Skeletal muscle tissue (tissue), 4 donors: ENCODE measurements around the gene CIZ1. TPM values are rescaled to one million over a fixed set of nuclear protein-coding genes. Genes with fewer than 3 reads are reported as not detected.

ENCODE experiments used
- H3K27ac ChIP-seq: one replicate; pipeline ENCODE4 v1.7.0; 2013; ENCODE audit warnings: mild to moderate bottlenecking, low read depth, low read length, inconsistent platforms
- H3K27me3 ChIP-seq, 3 donors: one replicate each; pipeline ENCODE4 v1.7.0; 2013; ENCODE audit warnings: low read length in 3 of 3; ENCODE audit not compliant: control insufficient read depth in 3 of 3, insufficient read depth in 3 of 3
- H3K36me3 ChIP-seq, 3 donors: one replicate each; pipeline ENCODE4 v1.7.0; 2013; ENCODE audit warnings: low read length in 3 of 3; ENCODE audit not compliant: control insufficient read depth in 3 of 3, insufficient read depth in 3 of 3
- H3K4me1 ChIP-seq, 3 donors: one replicate each; pipeline ENCODE4 v1.7.0; 2013; ENCODE audit warnings: low read length in 3 of 3, mild to moderate bottlenecking in 3 of 3; ENCODE audit not compliant: control insufficient read depth in 3 of 3, insufficient read depth in 3 of 3
- H3K4me3 ChIP-seq, 3 donors: one replicate each; pipeline ENCODE4 v1.7.0; 2013; ENCODE audit warnings: low read length in 3 of 3
- H3K9ac ChIP-seq, 3 donors: one replicate each; pipeline ENCODE4 v1.7.0; 2013; ENCODE audit warnings: low read length in 3 of 3, mild to moderate bottlenecking in 3 of 3, moderate library complexity in 2 of 3, low read depth in 1 of 3
- H3K9me3 ChIP-seq, 3 donors: one replicate each; pipeline ENCODE4 v1.7.0; 2013; ENCODE audit warnings: low read length in 3 of 3; ENCODE audit not compliant: control insufficient read depth in 3 of 3
- total RNA-seq: library from RNA; depleted of rRNA; stranded (reverse); fragments of >200 nt; gene quantifications from one replicate; pipeline ENCODE4 v1.2.3, GENCODE V29; 2014
- donor health status: Osteomylitis.

CIZ1 gene
- total RNA-seq, 1 donor from 2014 or later, result 12.0 TPM

DNA sequence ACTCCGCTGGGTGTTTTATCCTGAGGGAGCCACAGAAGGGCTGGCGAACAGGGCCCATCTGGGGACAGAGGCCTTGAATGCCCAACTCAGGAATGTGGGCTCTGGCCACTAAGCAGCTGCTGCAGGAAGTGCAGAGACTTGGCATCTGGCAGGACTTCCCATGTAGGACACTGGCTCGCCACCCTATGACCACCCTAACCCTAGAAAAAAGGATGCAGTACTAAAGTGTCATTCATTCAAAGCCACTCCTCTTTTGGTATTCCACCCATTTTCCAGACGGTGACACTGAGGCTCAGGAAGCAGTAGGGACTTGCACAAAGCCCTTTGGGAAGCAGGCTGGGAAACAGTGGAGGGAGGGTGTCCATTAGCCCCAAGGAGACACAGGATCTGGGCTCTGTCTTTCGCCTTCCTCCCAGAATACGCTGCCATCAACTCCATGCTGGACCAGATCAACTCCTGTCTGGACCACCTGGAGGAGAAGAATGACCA, 28.3 kb downstream of the CIZ1 start:
- Histone ChIP-seq H3K4me3 (no peak overlapping the region), H3K27me3 (no peaks in the 10 kb centered on the region), H3K4me1 (peaks cover 11 to 23% (median 20%) of the 10 kb centered on the region in 3 donors), H3K36me3 (peaks cover 34 to 46% (median 40%) of the 10 kb centered on the region in 3 donors), H3K9ac (no peak overlapping the region), H3K27ac (no peak overlapping the region), H3K9me3 (no peaks in the 10 kb centered on the region)

DNA sequence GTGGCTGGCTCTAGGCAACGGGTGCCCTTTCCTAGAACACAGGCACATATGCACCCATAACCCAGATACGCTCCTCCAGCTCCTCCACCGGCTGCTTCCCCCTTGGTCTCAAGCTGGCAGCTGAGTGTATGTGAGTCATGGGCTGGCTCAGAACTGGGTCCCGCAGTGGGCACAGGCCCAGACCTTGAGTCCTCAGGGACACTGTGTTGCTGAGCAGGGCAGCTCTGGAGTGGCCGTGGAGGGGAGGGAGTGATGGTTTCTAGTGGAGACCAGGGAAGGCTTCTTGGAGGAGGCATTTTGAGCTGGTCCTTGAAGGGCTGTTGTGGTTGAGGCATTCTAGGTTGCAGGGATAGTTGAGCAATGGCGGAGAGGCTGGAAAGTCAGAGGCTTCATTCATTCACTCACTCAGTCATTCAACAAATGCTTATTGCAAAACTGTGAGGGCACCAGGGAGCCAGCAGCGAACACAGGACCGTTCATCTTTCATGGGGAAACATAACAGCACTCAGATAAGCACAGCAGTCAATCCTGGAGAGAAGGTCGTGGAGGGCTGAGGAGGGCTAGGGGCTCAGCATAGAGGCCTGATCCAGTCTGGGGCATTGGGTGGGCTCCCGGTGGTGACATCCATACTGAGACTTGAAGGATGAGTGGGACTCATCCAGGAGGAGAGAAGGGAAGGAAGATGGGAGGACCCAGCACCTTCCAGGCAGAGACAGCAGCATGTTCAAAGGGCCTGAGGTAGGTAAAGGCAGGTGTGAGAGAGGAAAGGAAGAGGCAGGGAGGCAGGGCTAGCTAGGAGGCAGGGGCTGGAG, 29.0 kb downstream of the CIZ1 start:
- Histone ChIP-seq H3K4me1 (peaks cover 11 to 23% (median 20%) of the 10 kb centered on the region in 3 donors), H3K27ac (no peak overlapping the region), H3K36me3 (peaks cover 28 to 40% (median 34%) of the 10 kb centered on the region in 3 donors), H3K4me3 (no peak overlapping the region), H3K9me3 (no peaks in the 10 kb centered on the region), H3K9ac (peak overlapping the region in 1 of 3 donors; percentile 16), H3K27me3 (no peaks in the 10 kb centered on the region)

DNA sequence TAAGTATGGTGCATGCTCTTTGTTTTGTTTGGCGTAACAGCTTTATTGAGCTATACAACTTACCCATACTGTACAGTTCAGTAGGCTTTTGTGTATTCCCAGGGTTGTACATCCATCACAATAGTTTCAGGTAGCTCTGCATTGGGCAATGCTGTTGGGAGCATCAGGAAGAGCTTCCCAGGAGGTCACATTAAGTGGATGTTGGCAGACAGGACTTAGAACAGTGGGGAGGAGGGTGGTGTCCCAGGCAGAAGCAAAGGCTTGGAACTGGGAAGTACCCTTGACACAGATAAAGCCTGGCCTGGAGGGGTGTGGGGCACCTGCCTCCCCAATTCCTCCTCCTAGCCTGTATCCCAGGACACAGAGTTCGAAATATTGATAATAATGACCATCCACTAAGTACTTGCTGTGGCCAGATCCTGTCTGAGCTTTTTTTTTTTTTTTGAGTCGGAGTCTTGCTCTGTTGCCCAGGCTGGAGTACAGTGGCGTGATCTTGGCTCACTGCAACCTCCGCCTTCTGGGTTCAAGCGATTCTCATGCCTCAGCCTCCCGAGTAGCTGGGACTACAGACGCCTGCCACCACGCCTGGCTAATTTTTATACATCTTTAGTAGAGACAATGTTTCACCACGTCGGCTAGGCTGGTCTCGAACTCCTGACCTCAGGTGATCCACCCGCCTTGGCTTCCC, 30.0 kb downstream of the CIZ1 start:
- H3K27me3 ChIP-seq, result no peaks in the 10 kb centered on the region
- peak overlapping the region in 2 of 3 donors; percentile 75 to 85 for H3K9ac ChIP-seq
- H3K9me3 ChIP-seq, result no peaks in the 10 kb centered on the region
- H3K4me3 ChIP-seq, result peak overlapping the region in 2 of 3 donors; percentile 73 to 81
- H3K36me3 ChIP-seq, result peaks cover 18 to 29% (median 24%) of the 10 kb centered on the region in 3 donors
- H3K4me1 ChIP-seq, result peaks cover 11 to 23% (median 20%) of the 10 kb centered on the region in 3 donors
- H3K27ac ChIP-seq, result no peak overlapping the region

DNA sequence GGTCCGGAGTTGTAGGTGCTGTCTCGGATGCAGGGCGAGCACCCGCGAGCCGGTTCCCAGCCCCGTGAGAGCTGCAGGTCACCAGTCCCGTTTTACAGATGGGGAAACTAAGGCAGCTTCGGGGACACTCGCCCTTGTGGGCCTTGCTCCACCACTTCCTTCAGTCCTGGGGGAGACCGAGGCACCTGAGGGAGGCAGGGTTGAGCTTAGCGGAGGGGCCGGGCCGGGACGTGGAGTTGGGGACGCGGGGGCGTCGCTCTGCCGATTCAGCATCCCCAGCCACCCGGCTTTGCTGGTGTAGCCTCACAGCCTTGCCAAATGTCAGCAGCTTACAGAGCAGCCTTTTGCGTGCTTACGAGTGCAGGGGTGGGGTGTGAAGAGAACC, 30.8 kb downstream of the CIZ1 start:
- Histone ChIP-seq H3K4me3 (peak overlapping the region; percentile 73 to 86 (median 81)), H3K9ac (peak overlapping the region; percentile 75 to 85 (median 76)), H3K9me3 (no peaks in the 10 kb centered on the region), H3K36me3 (peaks cover 13 to 21% (median 21%) of the 10 kb centered on the region in 3 donors), H3K27me3 (no peaks in the 10 kb centered on the region), H3K4me1 (peaks cover 11 to 23% (median 20%) of the 10 kb centered on the region in 3 donors), H3K27ac (peak overlapping the region; percentile 12)

DNA sequence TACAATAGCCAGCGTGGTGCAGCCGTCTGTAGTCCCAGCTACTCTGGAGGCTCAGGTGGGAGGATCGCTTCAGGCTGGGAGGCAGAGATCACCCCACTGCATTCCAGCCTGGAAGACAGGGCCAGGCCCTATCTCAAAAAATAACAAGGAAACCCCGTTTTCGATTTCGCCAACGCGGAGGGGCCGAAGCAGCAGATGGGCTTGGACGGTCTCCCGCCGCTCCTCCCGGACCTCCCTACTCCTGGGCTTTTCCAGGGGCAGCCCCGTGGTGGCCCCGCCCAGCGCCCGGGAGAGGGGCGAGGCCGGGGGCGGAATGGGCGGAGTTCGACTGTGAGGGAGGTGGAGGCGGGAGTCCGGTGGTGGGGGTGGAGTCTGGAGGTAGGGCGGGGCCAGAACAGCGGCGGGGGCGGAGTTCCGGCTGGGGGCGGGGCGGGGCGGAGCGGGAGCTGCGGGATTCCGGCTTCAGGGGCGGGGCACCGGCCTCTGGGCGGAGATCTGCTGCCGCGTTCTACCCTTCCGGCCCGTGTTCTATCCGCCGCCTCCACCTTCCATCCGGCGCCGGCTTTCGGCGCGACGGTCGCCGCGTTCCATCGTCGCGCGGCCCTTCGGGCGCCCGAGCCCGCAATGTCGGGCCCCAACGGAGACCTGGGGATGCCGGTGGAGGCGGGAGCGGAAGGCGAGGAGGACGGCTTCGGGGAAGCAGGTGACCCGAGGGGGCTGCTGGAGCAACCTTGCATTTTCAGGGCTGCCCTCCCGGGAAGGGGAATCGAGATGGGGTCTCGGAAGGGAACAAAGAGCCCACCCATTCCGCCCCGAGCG, 31.4 kb downstream of the CIZ1 start, which contains the start of gene BBLN:
Gene BBLN (plus strand): TSS at position 482 of the 819 bp plus-strand sequence. CDS start 143 bp downstream, at position 625.
- H3K36me3 ChIP-seq, result peaks cover 13 to 21% (median 19%) of the 10 kb centered on the region in 3 donors
- peaks cover 11 to 23% (median 20%) of the 10 kb centered on the region in 3 donors for H3K4me1 ChIP-seq
- H3K9me3 ChIP-seq, result no peaks in the 10 kb centered on the region
- H3K27me3 ChIP-seq, result no peaks in the 10 kb centered on the region
- peak within 1 kb of the TSS; percentile 76 to 85 (median 84) for H3K9ac ChIP-seq
- peak within 1 kb of the TSS; percentile 19 for H3K27ac ChIP-seq
- H3K4me3 ChIP-seq, result peak within 1 kb of the TSS; percentile 81 to 86 (median 83)

DNA sequence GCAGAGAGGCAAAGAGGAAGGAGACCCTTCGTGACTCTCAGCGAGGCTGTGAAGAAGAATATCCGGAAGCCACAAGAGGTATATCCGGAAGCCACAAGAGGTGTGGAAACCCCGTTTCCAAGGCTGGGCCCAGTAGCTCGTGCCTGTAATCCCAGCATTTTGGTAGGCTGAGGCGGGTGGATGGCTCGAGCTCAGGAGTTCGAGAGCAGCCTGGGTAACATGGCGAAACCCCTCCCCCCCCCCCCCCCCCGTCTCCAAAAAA, 31.9 kb downstream of the CIZ1 start:
- H3K27ac ChIP-seq, result peak overlapping the region; percentile 19
- no peaks in the 10 kb centered on the region for H3K27me3 ChIP-seq
- H3K4me1 ChIP-seq, result peaks cover 11 to 23% (median 20%) of the 10 kb centered on the region in 3 donors
- peak overlapping the region; percentile 72 to 84 (median 80) for H3K9ac ChIP-seq
- H3K9me3 ChIP-seq, result no peaks in the 10 kb centered on the region
- H3K4me3 ChIP-seq, result peak overlapping the region; percentile 75 to 83 (median 79)
- peaks cover 12 to 16% (median 14%) of the 10 kb centered on the region in 3 donors for H3K36me3 ChIP-seq

DNA sequence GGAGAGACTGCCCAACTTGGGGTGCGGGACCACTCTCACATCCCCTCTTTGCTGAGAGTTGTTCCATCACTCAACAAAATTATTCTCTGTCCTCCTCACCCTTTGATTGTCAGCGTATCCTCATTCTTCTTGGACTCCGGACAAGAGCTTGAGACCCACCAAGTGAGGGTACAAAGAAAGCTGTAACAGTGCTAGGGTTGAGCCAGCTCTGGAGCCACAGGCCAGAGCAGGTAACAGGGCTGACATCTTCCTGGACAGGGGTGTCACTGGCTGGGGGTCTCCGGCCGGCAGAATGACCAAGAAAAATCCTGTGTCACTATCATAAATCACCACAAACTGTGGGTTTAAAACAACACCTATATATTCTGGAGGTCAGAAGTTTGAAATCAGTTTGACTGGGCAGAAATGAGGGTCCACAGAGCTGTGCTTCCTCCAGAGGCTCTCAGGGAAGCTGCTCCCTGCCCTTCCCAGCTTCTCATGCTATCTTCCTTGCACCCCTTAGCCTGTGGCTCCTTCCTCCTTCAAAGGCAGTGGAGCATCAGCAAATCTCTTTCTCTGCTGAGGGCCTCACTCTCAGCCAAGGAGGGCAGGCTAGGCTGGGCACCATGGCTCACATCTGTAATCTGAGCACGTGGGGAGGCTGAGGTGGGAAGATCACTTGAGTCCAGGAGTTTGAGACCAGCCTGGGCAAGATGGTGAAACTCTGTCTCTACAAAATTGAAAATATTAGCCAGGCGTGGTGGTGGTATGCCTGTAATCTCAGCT, 35.5 kb downstream of the CIZ1 start:
- Histone ChIP-seq H3K36me3 (no peaks in the 10 kb centered on the region), H3K9me3 (no peaks in the 10 kb centered on the region), H3K27me3 (no peaks in the 10 kb centered on the region), H3K4me3 (no peak overlapping the region), H3K9ac (no peak overlapping the region), H3K27ac (no peak overlapping the region), H3K4me1 (peaks cover 6 to 13% (median 13%) of the 10 kb centered on the region in 3 donors)

DNA sequence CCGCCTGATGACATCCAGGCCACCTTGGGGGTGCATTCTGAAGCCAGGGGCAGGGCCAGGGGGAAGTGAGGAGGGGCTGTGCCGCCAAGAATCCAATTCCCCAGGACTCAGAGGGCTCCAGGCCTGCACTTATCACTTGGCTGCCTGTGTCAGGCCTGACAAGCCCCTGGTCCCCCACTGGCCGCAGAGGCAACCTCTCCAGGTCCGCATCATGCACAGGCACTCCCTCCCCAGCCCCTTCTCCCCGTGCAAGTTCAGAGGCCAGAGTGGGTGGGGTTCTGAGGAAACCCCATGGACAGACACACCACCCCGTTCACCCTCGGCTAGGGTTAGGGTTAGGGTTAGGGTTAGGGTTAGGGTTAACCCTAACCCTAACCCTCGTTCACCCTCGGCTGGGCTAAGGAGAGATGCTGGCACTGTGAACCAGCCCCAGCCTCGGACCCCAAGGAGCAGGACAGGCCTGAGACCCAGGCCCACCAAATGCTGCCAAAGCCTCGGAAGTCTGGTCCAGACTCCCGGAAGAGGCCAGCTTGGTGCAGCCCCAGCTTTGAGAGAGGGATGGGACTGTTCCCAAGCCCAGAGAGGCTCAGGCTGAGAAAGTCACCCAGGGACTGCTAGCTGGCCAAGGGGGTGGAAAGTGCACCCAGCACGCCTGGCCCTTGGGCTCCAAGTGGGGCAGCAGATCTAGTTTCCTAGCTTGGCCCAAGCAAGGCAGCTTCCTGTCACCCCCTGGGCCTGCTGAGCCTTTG, 37.3 kb downstream of the CIZ1 start:
- H3K4me1 ChIP-seq, result peaks cover 4 to 5% (median 5%) of the 10 kb centered on the region in 3 donors
- no peaks in the 10 kb centered on the region for H3K9me3 ChIP-seq
- no peak overlapping the region for H3K27ac ChIP-seq

More for the DNA sequence above, 37.3 kb downstream of the CIZ1 start:
- no peaks in the 10 kb centered on the region for H3K27me3 ChIP-seq
- no peak overlapping the region for H3K4me3 ChIP-seq
- no peaks in the 10 kb centered on the region for H3K36me3 ChIP-seq
- H3K9ac ChIP-seq, result no peak overlapping the region
